Ascending aorta (tissue), 2 donors: ENCODE data around the gene HYKK. TPM values are rescaled to one million over a fixed set of nuclear protein-coding genes. Genes with fewer than 3 reads are reported as not detected.

Source experiments
- DNase-seq, 2 donors: peaks; one replicate each; pipeline ENCODE4 v3.0.0-alpha.2; 2019; ENCODE audit warnings: low spot score in 2 of 2
- H3K27ac ChIP-seq, 2 donors: fragments of 200-600 bp; sonication (generic); one replicate each; pipeline ENCODE4 v1.5.1; 2016 to 2017; ENCODE audit warnings: mild to moderate bottlenecking in 1 of 2
- H3K27me3 ChIP-seq: fragments of 200-600 bp; sonication (generic); one replicate; pipeline ENCODE4 v1.5.1; 2017
- H3K36me3 ChIP-seq, 2 donors: fragments of 200-600 bp; sonication (generic); one replicate each; pipeline ENCODE4 v1.5.1; 2016
- H3K4me1 ChIP-seq, 2 donors: fragments of 200-600 bp; sonication (generic); one replicate each; pipeline ENCODE4 v1.5.1; 2016 to 2017; ENCODE audit warnings: mild to moderate bottlenecking in 1 of 2
- H3K4me3 ChIP-seq, 2 donors: fragments of 200-600 bp; sonication (generic); one replicate each; pipeline ENCODE4 v1.5.1; 2016 to 2017; ENCODE audit warnings: mild to moderate bottlenecking in 1 of 2
- H3K9me3 ChIP-seq, 2 donors: fragments of 200-600 bp; sonication (generic); one replicate each; pipeline ENCODE4 v1.5.1; 2016
- intact Hi-C: fragments of 100-400 bp; cut with DNase I; formaldehyde crosslinking; loops from one replicate; pipeline ENCODE4 v1.15.1; 2023
- total RNA-seq: library from RNA; depleted of rRNA; stranded (reverse); fragments of >200 nt; gene quantifications from one replicate; pipeline ENCODE4 v1.1.0, GENCODE V29; 2016
- TF ChIP-seq, protein P1 (sequence below), 3 experiments: fragments of 200-600 bp in 2 of 3; fragments of 450-650 bp in 1 of 3; sonication (generic) in 2 of 3; IDR thresholded peaks; one replicate each; pipeline ENCODE4 v1.5.1; 2016 to 2019; ENCODE audit warnings: antibody characterized with exemption in 3 of 3, mild to moderate bottlenecking in 1 of 3, moderate library complexity in 1 of 3

Gene HYKK, protein sequence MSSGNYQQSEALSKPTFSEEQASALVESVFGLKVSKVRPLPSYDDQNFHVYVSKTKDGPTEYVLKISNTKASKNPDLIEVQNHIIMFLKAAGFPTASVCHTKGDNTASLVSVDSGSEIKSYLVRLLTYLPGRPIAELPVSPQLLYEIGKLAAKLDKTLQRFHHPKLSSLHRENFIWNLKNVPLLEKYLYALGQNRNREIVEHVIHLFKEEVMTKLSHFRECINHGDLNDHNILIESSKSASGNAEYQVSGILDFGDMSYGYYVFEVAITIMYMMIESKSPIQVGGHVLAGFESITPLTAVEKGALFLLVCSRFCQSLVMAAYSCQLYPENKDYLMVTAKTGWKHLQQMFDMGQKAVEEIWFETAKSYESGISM
- total RNA-seq = 9.0 TPM

DNA sequence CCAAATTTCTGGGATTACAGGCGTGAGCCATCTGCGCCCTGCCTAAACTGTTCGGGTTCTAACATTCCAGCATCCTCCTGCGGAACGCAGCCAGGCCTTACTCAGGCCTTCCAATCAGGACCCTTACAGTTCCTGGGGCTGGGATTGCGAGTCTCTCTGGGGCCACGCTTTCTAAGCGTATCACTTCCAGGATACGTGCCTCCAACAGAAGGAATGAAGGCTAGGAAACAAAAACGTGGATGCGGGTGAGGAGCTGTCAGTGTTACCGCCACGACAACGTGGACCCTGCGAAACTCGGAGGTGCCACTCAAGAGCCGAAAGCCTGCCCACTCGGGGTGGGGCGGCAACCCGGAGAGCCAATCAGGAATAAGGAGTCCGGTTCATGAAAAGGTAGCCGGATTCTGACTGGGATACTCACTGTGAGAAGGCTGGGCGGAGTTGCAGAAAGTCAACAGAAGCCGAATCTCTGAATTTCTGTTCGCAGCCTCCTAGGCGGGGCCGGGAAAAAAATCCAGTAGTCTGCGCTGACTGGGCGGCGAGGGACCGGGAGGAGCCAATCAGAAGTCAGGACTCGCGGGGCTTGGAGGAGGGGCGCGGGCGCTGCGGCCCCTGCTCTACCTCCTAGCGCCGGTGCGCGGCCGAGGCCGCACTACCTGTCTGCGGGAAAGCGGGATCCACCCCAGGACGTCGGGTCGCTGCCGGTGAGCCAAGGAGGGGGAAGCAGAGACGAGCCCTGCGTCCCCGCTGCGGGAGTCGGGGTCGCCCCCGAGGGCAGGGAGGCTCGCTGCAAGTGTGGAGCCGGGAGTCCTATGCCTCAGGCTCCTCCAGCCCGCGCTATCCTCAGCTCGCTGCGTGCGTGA, at the start of gene HYKK:
TSS of gene HYKK (plus strand) at position 607 of the 860 bp plus-strand sequence. CDS start 5,512 bp downstream, outside the sequence.
- intact Hi-C loops = loop anchor here (1.0 to 5.0 kb wide), 3 partner anchors 33 to 360 kb away; partner anchors contain the start of genes IDH3A, IREB2 and PSMA4
- TF ChIP-seq, protein P1, sequence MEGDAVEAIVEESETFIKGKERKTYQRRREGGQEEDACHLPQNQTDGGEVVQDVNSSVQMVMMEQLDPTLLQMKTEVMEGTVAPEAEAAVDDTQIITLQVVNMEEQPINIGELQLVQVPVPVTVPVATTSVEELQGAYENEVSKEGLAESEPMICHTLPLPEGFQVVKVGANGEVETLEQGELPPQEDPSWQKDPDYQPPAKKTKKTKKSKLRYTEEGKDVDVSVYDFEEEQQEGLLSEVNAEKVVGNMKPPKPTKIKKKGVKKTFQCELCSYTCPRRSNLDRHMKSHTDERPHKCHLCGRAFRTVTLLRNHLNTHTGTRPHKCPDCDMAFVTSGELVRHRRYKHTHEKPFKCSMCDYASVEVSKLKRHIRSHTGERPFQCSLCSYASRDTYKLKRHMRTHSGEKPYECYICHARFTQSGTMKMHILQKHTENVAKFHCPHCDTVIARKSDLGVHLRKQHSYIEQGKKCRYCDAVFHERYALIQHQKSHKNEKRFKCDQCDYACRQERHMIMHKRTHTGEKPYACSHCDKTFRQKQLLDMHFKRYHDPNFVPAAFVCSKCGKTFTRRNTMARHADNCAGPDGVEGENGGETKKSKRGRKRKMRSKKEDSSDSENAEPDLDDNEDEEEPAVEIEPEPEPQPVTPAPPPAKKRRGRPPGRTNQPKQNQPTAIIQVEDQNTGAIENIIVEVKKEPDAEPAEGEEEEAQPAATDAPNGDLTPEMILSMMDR (IDR thresholded peaks at IDR 0.05) = peak in 1 of 3 experiments; percentile 28
- peak; percentile 73 to 97 for DNase-seq
- Histone ChIP-seq H3K36me3 (no peaks in the 10 kb centered on the region), H3K27ac (peak within 1 kb of the TSS; percentile 44 to 59), H3K4me1 (peaks cover 0 to 4% of the 10 kb centered on the region in 2 donors), H3K9me3 (no peaks in the 10 kb centered on the region), H3K4me3 (peak within 1 kb of the TSS; percentile 61 to 76), H3K27me3 (no peaks in the 10 kb centered on the region)

DNA sequence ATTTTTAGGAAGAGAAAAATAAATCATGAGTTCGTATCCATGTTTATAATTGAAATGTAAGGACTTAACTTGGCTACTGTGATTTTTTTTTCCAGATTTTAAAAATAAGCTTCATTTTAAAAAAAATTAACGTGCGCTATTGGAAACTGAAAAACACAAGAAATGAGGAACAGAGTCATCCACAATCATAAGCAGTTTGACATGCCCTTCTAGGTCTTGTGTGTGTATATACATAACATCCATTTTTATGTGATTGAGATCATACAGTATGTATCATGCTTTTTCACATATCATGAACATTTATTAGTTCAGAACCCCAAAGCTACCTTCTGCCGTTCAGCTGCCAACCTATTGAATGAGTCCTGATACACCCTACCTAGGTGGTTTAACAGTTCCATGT, 46.6 kb upstream of the HYKK start:
- Histone ChIP-seq H3K36me3 (peaks cover 0 to 24% of the 10 kb centered on the region in 2 donors), H3K27ac (no peak overlapping the region), H3K9me3 (no peaks in the 10 kb centered on the region), H3K4me3 (no peak overlapping the region), H3K27me3 (no peaks in the 10 kb centered on the region), H3K4me1 (peaks cover 0 to 16% of the 10 kb centered on the region in 2 donors)
- TF ChIP-seq, protein P1 (IDR thresholded peaks at IDR 0.05) = no peak
- no peak for DNase-seq
- intact Hi-C loops = no loop called here

DNA sequence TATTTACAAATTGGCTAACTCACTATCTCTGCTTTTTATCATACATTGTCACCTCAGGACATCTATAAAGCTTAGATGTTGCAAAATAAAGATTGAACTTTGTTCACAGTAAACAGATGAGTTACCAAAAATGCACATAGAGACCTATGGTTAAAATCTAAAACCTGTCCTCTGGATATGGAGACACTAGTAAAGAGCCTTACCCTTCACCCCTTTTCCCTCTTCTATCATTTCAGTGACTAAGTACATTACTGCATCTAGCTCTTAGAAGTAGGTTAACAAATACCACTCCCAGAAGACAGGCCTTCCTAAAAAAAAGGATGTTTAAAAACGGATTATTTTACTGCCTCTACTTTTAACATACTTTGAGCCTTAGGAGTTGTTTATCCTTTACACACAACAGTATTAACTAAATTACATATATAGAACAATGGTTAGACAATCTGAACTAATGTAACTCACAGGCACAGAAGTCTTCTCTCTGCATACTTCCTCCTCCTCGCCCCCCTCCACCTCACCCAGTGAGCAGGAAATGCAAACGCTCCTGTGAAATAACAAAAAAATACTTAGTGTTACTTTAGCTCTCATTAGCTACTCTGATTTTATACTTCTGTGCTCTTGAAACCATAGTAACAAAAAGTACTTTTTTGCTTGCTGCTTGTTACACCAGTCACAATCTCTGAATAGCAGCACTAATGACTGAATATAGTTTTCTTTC, 46.0 kb upstream of the HYKK start:
- Histone ChIP-seq H3K9me3 (no peaks in the 10 kb centered on the region), H3K27me3 (no peaks in the 10 kb centered on the region), H3K36me3 (peaks cover 3 to 28% of the 10 kb centered on the region in 2 donors), H3K4me3 (no peak overlapping the region), H3K4me1 (peaks cover 0 to 10% of the 10 kb centered on the region in 2 donors), H3K27ac (no peak overlapping the region)
- DNase-seq = no peak
- intact Hi-C loops = no loop called here
- TF ChIP-seq, protein P1 (IDR thresholded peaks at IDR 0.05) = no peak

DNA sequence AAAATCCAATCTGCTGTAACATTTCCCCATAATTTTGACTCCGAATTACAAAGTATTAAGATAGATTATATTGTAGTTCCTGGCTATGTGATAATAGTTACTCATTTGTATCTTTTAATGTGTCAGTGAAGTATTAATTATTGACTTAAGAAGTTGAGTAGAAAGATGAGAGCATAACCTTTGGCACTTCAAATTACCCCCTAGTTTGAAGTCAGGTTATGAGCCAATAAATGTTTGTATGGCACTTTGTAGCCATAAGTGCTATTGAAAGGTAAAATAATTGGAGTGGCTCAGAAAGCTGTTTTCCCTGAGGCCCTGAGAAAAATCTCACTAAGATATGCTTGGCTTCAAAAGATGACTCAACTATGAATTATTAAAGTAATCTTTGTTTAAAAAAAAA, 38.3 kb upstream of the HYKK start:
- peaks cover 59 to 87% of the 10 kb centered on the region in 2 donors for H3K36me3 ChIP-seq
- DNase-seq = no peak
- H3K9me3 ChIP-seq = no peaks in the 10 kb centered on the region
- no peak overlapping the region for H3K4me3 ChIP-seq
- H3K27ac ChIP-seq = no peak overlapping the region
- peaks cover 0 to 4% of the 10 kb centered on the region in 2 donors for H3K4me1 ChIP-seq
- TF ChIP-seq, protein P1 (IDR thresholded peaks at IDR 0.05) = no peak
- no peaks in the 10 kb centered on the region for H3K27me3 ChIP-seq
- intact Hi-C loops = no loop called here

DNA sequence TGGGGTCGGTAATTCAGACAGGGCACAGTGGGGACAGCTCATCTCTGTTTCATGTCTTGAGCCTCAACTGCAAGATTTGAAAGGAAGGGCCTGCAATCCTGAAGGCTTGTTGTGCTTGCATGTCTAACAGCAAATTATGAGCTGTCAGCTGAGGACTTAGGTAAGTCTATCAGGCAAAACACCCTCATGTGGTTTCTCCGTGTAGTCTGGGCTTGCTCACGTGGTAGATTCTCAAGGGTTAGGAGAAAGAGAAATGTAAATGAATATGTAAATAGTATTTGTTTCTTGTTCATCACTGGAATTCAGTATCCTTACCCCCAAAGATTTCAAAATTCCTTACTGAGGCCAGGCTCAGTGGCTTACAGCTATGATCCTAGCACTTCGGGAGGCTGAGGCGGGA, 30.1 kb upstream of the HYKK start:
- peaks cover 42 to 67% of the 10 kb centered on the region in 2 donors for H3K36me3 ChIP-seq

More for the DNA sequence above, 30.1 kb upstream of the HYKK start:
- H3K4me1 ChIP-seq = no peaks in the 10 kb centered on the region
- TF ChIP-seq, protein P1 (IDR thresholded peaks at IDR 0.05) = no peak
- H3K4me3 ChIP-seq = no peak overlapping the region
- intact Hi-C loops = no loop called here
- no peaks in the 10 kb centered on the region for H3K9me3 ChIP-seq
- no peak overlapping the region for H3K27ac ChIP-seq
- DNase-seq = no peak
- H3K27me3 ChIP-seq = no peaks in the 10 kb centered on the region
